Upper lobe of left lung (tissue), 4 donors: ENCODE data around the gene MICAL2.

Experiments used
- CTCF ChIP-seq, 6 experiments: fragments of 450-650 bp in 4 of 6; fragments of 200-600 bp in 2 of 6; sonication (generic) in 2 of 6; IDR thresholded peaks; one replicate each; pipeline ENCODE4 v1.5.1; 2016 to 2019; ENCODE audit warnings: antibody characterized with exemption in 6 of 6
- EP300 ChIP-seq, 4 donors: sonication (generic); formaldehyde crosslinking; IDR thresholded peaks; one replicate each; pipeline ENCODE4 v1.5.1; 2017; ENCODE audit warnings: antibody characterized with exemption in 4 of 4, control low read depth in 2 of 4
- POLR2A ChIP-seq, 4 donors: fragments of 450-650 bp; IDR thresholded peaks; one replicate each; pipeline ENCODE4 v1.5.1; 2016 to 2017; ENCODE audit warnings: antibody characterized with exemption in 4 of 4, mild to moderate bottlenecking in 2 of 4
- POLR2AphosphoS5 ChIP-seq, 2 donors: sonication (generic); formaldehyde crosslinking; IDR thresholded peaks; one replicate each; pipeline ENCODE4 v1.5.1; 2017; ENCODE audit warnings: antibody characterized with exemption in 2 of 2

- no peak for TF ChIP-seq CTCF (IDR thresholded peaks at IDR 0.05)
- TF ChIP-seq POLR2A (IDR thresholded peaks at IDR 0.05): no peak
- no peak for TF ChIP-seq POLR2AphosphoS5 (IDR thresholded peaks at IDR 0.05)
- TF ChIP-seq EP300 (IDR thresholded peaks at IDR 0.05): no peak
These were observed 139.3 kb downstream of the MICAL2 start for GRCh38 chr11:12249590-12250260.
